Esophagus squamous epithelium (tissue), 5 donors: ENCODE measurements around the gene TAF6L. TPM values are rescaled to one million over a fixed set of nuclear protein-coding genes. Genes with fewer than 3 reads are reported as not detected.

ENCODE experiments used
- DNase-seq: peaks from one replicate; lab custom pipeline; 2025; lab: John Stamatoyannopoulos, UW
- H3K27ac ChIP-seq, 4 donors: fragments of 200-600 bp; sonication (generic); one replicate each; pipeline ENCODE4 v1.5.1; 2016 to 2019; ENCODE audit warnings: mild to moderate bottlenecking in 1 of 4
- H3K27me3 ChIP-seq, 4 donors: fragments of 200-600 bp; sonication (generic); 1 replicate in 3 of 4; 2 replicates in 1 of 4; pipeline versions ENCODE4 v1.5.1 to v1.6.0; 2017 to 2021; ENCODE audit warnings: antibody characterized with exemption in 1 of 4
- H3K36me3 ChIP-seq, 3 donors: fragments of 200-600 bp; sonication (generic); one replicate each; pipeline ENCODE4 v1.5.1; 2016 to 2019
- H3K4me1 ChIP-seq, 3 donors: fragments of 200-600 bp; sonication (generic); one replicate each; pipeline ENCODE4 v1.5.1; 2017 to 2019
- H3K4me3 ChIP-seq, 4 donors: fragments of 200-600 bp; sonication (generic); 1 replicate in 3 of 4; 2 replicates in 1 of 4; pipeline ENCODE4 v1.5.1; 2016 to 2019; ENCODE audit warnings: mild to moderate bottlenecking in 2 of 4, moderate library complexity in 1 of 4
- H3K9me3 ChIP-seq, 3 donors: fragments of 200-600 bp; sonication (generic); one replicate each; pipeline ENCODE4 v1.5.1; 2016 to 2019
- CTCF ChIP-seq, 6 experiments: fragments of 450-650 bp in 4 of 6; fragments of 200-600 bp in 2 of 6; sonication (generic) in 2 of 6; IDR thresholded peaks; one replicate each; pipeline ENCODE4 v1.5.1; 2016 to 2019; ENCODE audit warnings: antibody characterized with exemption in 6 of 6, mild to moderate bottlenecking in 4 of 6, moderate library complexity in 4 of 6
- POLR2A ChIP-seq, 4 donors: fragments of 450-650 bp; IDR thresholded peaks; one replicate each; pipeline ENCODE4 v1.6.1; 2017; ENCODE audit warnings: antibody characterized with exemption in 4 of 4, mild to moderate bottlenecking in 4 of 4, moderate library complexity in 3 of 4
- WGBS, 2 donors: methylation state at CpG; one replicate each; pipeline ENCODE4 v1.1.5; 2018; 5-methylcytosine and 5-hydroxymethylcytosine counted together
- intact Hi-C: fragments of 100-400 bp; cut with DNase I; formaldehyde crosslinking; loops from one replicate; pipeline ENCODE4 v1.15.0; 2022
- total RNA-seq, 4 donors: library from RNA; depleted of rRNA; stranded (reverse); fragments of >200 nt; gene quantifications; one replicate each; pipeline ENCODE4 v1.1.0, GENCODE V29; 2016
- donor health status: DM: yes; HTN: yes; CAD: no.

The TAF6L gene
- total RNA-seq, 4 donors from 2014 or later: 11.5 to 40.2 (median 19.0) TPM

- Histone ChIP-seq H3K9me3 (no peaks in the 10 kb centered on the region), H3K27ac (peak overlapping the region; percentile 92 to 99 (median 94)), H3K4me3 (peak overlapping the region; percentile 72 to 93 (median 77)), H3K4me1 (peaks cover 28 to 67% (median 29%) of the 10 kb centered on the region in 3 donors), H3K36me3 (peaks cover 21 to 43% (median 21%) of the 10 kb centered on the region in 3 donors), H3K27me3 (no peaks in the 10 kb centered on the region)
- no peak for DNase-seq
- no peak for TF ChIP-seq CTCF (IDR thresholded peaks at IDR 0.05)
- no peak for TF ChIP-seq POLR2A (IDR thresholded peaks at IDR 0.05)
- intact Hi-C loops: loop anchor here (5.0 to 10.0 kb wide), 2 partner anchors 36 to 138 kb away; partner anchors contain the start of gene POLR2G
- WGBS, 2 donors: 0% methylated on average over 10 to 30 of the region's 51 CpGs
These were observed 44.9 kb upstream of the TAF6L start for GRCh38 chr11:62726156-62726914.

- TF ChIP-seq POLR2A (IDR thresholded peaks at IDR 0.05) (no peak), CTCF (IDR thresholded peaks at IDR 0.05) (peak in 2 of 6 experiments; percentile 2 to 13)
- Histone ChIP-seq H3K9me3 (no peaks in the 10 kb centered on the region), H3K4me3 (peak overlapping the region; percentile 72 to 93 (median 77)), H3K27me3 (no peaks in the 10 kb centered on the region), H3K27ac (peak overlapping the region; percentile 92 to 99 (median 94)), H3K4me1 (peaks cover 28 to 67% (median 29%) of the 10 kb centered on the region in 3 donors), H3K36me3 (peaks cover 17 to 42% (median 17%) of the 10 kb centered on the region in 3 donors)
- WGBS, 2 donors: no CpG with 5 or more reads among the region's 37 CpGs
- no peak for DNase-seq
- intact Hi-C loops: loop anchor here (5.0 to 10.0 kb wide), 2 partner anchors 35 to 138 kb away; partner anchors contain the start of gene POLR2G
These were observed 44.4 kb upstream of the TAF6L start for GRCh38 chr11:62726915-62727164.

- Histone ChIP-seq H3K27me3 (no peaks in the 10 kb centered on the region), H3K9me3 (no peaks in the 10 kb centered on the region), H3K27ac (peak within 1 kb of the TSS; percentile 92 to 99 (median 94)), H3K4me1 (peaks cover 29 to 68% (median 29%) of the 10 kb centered on the region in 3 donors), H3K36me3 (peaks cover 13 to 41% (median 13%) of the 10 kb centered on the region in 3 donors), H3K4me3 (peak within 1 kb of the TSS; percentile 72 to 93 (median 77))
- 0% methylated on average over 6 to 19 of the region's 72 CpGs for WGBS, 2 donors
- DNase-seq: peak; percentile 81
- intact Hi-C loops: loop anchor here (5.0 to 10.0 kb wide), 2 partner anchors 35 to 137 kb away; partner anchors contain the start of gene POLR2G
- peak in 2 of 6 experiments; percentile 2 to 8 for TF ChIP-seq CTCF (IDR thresholded peaks at IDR 0.05)
- TF ChIP-seq POLR2A (IDR thresholded peaks at IDR 0.05): peak in 3 of 4 donors; percentile 85 to 97 (median 90)
These were observed 43.9 kb upstream of the TAF6L start, which contains the start of gene HNRNPUL2 for GRCh38 chr11:62727165-62727871. TSS of gene HNRNPUL2 (minus strand) at chr11:62727457. CDS start at chr11:62727156, 301 bp downstream.

GRCh38 chr11:62727872-62728170 is 43.4 kb upstream of the TAF6L start:
- 1% methylated on average over 20 of the region's 20 CpGs for WGBS, 2 donors
- intact Hi-C loops: loop anchor here (5.0 to 10.0 kb wide), 2 partner anchors 34 to 137 kb away; partner anchors contain the start of gene POLR2G
- Histone ChIP-seq H3K9me3 (no peaks in the 10 kb centered on the region), H3K36me3 (peaks cover 8 to 41% (median 8%) of the 10 kb centered on the region in 3 donors), H3K27ac (peak overlapping the region; percentile 92 to 99 (median 94)), H3K4me3 (peak overlapping the region; percentile 72 to 93 (median 77)), H3K4me1 (peaks cover 29 to 73% (median 31%) of the 10 kb centered on the region in 3 donors), H3K27me3 (no peaks in the 10 kb centered on the region)
- DNase-seq: peak; percentile 78
- TF ChIP-seq CTCF (IDR thresholded peaks at IDR 0.05): no peak
- no peak for TF ChIP-seq POLR2A (IDR thresholded peaks at IDR 0.05)
